Hepatocyte (in vitro differentiated cells): ENCODE data around the gene EGFL7. TPM values are rescaled to one million over a fixed set of nuclear protein-coding genes. Genes with fewer than 3 reads are reported as not detected.

Experiments used
- DNase-seq: peaks from one replicate; pipeline ENCODE4 v3.0.0-alpha.2; 2016; ENCODE audit warnings: low spot score
- H2AFZ ChIP-seq: fragments of 200-600 bp; sonication (generic); 2 replicates; pipeline ENCODE4 v1.6.0; 2016; ENCODE audit warnings: antibody characterized with exemption, mild to moderate bottlenecking
- H3K27ac ChIP-seq: fragments of 200-600 bp; sonication (generic); 2 replicates; pipeline ENCODE4 v1.5.1; 2016; ENCODE audit warnings: mild to moderate bottlenecking
- H3K27me3 ChIP-seq: fragments of 200-600 bp; sonication (generic); 2 replicates; pipeline ENCODE4 v1.6.1; 2016
- H3K36me3 ChIP-seq: fragments of 200-600 bp; sonication (generic); replicated peaks from 2 replicates; pipeline ENCODE4 v1.5.1; 2016; ENCODE audit warnings: low read depth; ENCODE audit not compliant: insufficient read depth
- H3K4me1 ChIP-seq: fragments of 200-600 bp; sonication (generic); 2 replicates; pipeline ENCODE4 v1.5.1; 2016; ENCODE audit warnings: mild to moderate bottlenecking, moderate library complexity; ENCODE audit not compliant: insufficient read depth
- H3K4me2 ChIP-seq: fragments of 200-600 bp; sonication (generic); 2 replicates; pipeline ENCODE4 v1.6.0; 2016
- H3K4me3 ChIP-seq: fragments of 200-600 bp; sonication (generic); 2 replicates; pipeline ENCODE4 v1.5.1; 2016; ENCODE audit warnings: mild to moderate bottlenecking
- H3K79me2 ChIP-seq: fragments of 200-600 bp; sonication (generic); 2 replicates; pipeline ENCODE4 v1.6.0; 2017; ENCODE audit warnings: mild to moderate bottlenecking
- H3K9me2 ChIP-seq: fragments of 200-600 bp; sonication (generic); replicated peaks from 2 replicates; pipeline ENCODE4 v1.6.0; 2017; ENCODE audit warnings: mild to moderate bottlenecking; ENCODE audit not compliant: insufficient read depth
- H3K9me3 ChIP-seq: fragments of 200-600 bp; sonication (generic); 2 replicates; pipeline ENCODE4 v1.5.1; 2016; ENCODE audit warnings: low read depth, mild to moderate bottlenecking
- H4K20me1 ChIP-seq: fragments of 200-600 bp; sonication (generic); 2 replicates; pipeline ENCODE4 v1.6.0; 2016; ENCODE audit warnings: mild to moderate bottlenecking; ENCODE audit not compliant: insufficient read depth, poor library complexity, severe bottlenecking
- EZH2 ChIP-seq: fragments of 200-600 bp; sonication (generic); IDR thresholded peaks from 2 replicates; pipeline ENCODE4 v1.6.1; 2016; ENCODE audit warnings: antibody characterized with exemption, mild to moderate bottlenecking, borderline replicate concordance
- EZH2phosphoT487 ChIP-seq: fragments of 200-600 bp; sonication (generic); IDR thresholded peaks from one replicate; pipeline ENCODE4 v1.6.1; 2018; ENCODE audit warnings: antibody characterized with exemption, mild to moderate bottlenecking, low read depth, moderate library complexity; ENCODE audit not compliant: unreplicated experiment, severe bottlenecking
- WGBS: methylation state at CpG from one replicate; pipeline ENCODE4 v1.1.6; 2016; ENCODE audit warnings: low lambda C conversion rate; ENCODE audit errors: missing lambda C conversion rate; 5-methylcytosine and 5-hydroxymethylcytosine counted together
- polyA plus RNA-seq: library from polyadenylated mRNA; unstranded; fragments of >200 nt; fragmentation: Nextera tagmentation; extraction: Ambion mirVana; gene quantifications from 2 replicates; pipeline ENCODE4 v1.2.1, GENCODE V29; 2016
- total RNA-seq: library from RNA; depleted of rRNA; stranded (reverse); fragments of >200 nt; gene quantifications from 2 replicates; pipeline ENCODE4 v1.2.3, GENCODE V29; 2014
- TF ChIP-seq, protein P1 (sequence below): fragments of 200-600 bp; sonication (generic); IDR thresholded peaks from 2 replicates; pipeline ENCODE4 v1.5.1; 2016; ENCODE audit warnings: antibody characterized with exemption, mild to moderate bottlenecking; ENCODE audit not compliant: poor library complexity

EGFL7 gene
- total and polyA plus RNA-seq, 2 experiments from 2014 or later = 50.0 to 82.5 TPM

DNA sequence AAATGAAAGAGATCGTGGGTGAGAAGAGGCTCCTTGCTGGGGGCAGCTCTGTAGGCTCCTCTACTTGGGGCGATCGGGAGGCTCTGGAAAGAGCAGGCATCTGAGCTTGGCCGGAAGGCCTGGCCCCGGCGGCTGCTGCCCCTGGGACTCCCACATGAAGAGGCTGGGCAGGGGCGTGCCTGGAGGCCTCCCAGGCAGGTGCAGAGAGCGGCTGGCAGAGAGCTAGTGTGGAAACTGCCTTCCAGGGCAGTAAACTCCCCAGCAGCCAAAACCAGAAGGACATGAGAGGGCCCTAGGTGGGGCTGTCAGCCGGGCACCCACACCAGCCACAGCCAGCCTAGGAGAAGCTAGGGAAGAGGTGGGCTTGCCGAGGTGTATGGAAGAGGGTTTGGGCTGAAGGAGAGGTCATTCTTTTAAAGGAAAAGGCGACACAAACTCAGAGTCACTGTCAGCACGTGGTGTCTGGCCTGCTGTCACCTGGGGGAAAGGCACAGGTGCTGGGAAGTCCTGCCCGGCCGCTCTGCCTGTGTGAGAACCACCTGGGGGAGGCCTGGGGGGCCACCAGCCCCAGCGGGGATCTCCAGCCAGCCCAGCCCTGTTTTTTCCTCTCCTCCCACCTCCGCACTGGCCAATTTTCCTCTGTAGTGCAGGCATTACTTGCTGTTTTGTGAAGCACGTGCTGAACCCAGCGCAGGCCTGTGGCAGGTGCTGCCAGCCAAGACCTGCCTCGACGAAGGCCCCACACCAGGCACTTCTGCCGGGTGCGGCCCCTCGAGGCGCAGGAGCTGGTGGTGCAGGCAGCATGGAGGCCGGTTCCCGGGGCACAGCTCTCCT lies 44.8 kb upstream of the EGFL7 start:
- DNase-seq = no peak
- no peaks in the 10 kb centered on the region for H3K36me3 ChIP-seq
- 88% methylated on average over 26 of the region's 26 CpGs for WGBS
- no peak overlapping the region for H3K4me2 ChIP-seq
- no peak overlapping the region for H3K27ac ChIP-seq
- H3K9me2 ChIP-seq = no peaks in the 10 kb centered on the region
- H3K4me1 ChIP-seq = peaks cover 24% of the 10 kb centered on the region
- H2AFZ ChIP-seq = no peak overlapping the region
- H3K27me3 ChIP-seq = no peaks in the 10 kb centered on the region
- H3K79me2 ChIP-seq = no peaks in the 10 kb centered on the region
- TF ChIP-seq EZH2phosphoT487 (no peak), EZH2 (no peak)
- TF ChIP-seq, protein P1, sequence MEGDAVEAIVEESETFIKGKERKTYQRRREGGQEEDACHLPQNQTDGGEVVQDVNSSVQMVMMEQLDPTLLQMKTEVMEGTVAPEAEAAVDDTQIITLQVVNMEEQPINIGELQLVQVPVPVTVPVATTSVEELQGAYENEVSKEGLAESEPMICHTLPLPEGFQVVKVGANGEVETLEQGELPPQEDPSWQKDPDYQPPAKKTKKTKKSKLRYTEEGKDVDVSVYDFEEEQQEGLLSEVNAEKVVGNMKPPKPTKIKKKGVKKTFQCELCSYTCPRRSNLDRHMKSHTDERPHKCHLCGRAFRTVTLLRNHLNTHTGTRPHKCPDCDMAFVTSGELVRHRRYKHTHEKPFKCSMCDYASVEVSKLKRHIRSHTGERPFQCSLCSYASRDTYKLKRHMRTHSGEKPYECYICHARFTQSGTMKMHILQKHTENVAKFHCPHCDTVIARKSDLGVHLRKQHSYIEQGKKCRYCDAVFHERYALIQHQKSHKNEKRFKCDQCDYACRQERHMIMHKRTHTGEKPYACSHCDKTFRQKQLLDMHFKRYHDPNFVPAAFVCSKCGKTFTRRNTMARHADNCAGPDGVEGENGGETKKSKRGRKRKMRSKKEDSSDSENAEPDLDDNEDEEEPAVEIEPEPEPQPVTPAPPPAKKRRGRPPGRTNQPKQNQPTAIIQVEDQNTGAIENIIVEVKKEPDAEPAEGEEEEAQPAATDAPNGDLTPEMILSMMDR = no peak
- no peaks in the 10 kb centered on the region for H4K20me1 ChIP-seq
- H3K9me3 ChIP-seq = no peaks in the 10 kb centered on the region
- H3K4me3 ChIP-seq = no peak overlapping the region

DNA sequence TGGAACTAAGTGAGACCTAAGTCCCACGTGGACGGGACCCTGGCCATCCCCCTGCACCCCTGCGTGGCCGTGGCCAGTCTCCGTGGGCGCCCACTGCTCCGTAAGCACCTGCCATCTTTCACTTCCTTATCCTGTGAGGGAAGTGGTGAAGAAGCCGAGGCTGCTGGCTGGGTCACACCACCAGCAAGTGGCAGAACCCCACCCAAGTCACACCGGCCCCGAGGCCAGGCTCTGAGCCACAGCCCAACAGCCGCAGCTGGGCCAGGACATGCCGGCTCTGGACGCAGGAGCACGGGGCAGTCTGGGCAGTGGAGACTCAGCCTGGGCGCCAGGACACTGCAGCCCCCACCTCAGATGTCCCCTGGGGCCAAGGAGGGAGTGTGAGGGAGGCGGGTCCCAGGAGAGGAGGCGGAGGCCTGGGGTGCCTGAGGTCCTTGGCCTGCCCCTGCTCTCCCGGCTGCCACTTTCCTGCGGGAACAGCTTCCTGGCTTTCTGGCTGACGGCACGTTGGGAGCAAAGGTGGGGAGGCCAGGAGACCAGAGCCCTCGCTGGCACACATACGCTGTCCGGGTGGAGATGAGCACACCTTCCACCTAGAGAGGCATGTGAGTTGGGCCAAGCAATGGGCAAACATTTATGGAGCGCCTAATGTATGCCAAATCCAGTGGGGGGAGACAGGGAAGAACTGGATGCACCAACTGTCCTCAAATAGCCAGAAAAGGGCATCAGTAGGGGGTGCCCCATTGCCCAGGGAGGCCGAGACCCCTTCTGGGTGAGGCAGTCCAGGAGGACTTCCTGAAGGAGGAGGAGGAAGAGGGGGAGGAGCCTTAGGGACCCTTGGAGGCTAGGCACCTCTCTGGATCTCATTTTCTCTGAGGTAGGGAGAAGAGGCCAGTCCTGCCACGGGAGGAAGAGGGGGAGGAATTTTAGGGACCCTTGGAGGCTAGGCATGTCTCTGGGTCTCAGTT lies 43.9 kb upstream of the EGFL7 start:
- no peaks in the 10 kb centered on the region for H3K36me3 ChIP-seq
- TF ChIP-seq EZH2 (no peak), EZH2phosphoT487 (no peak)
- TF ChIP-seq, protein P1 = no peak
- H3K4me1 ChIP-seq = peaks cover 28% of the 10 kb centered on the region
- H3K4me3 ChIP-seq = no peak overlapping the region
- H3K9me2 ChIP-seq = no peaks in the 10 kb centered on the region
- no peak overlapping the region for H2AFZ ChIP-seq
- no peaks in the 10 kb centered on the region for H4K20me1 ChIP-seq
- H3K27ac ChIP-seq = no peak overlapping the region
- no peaks in the 10 kb centered on the region for H3K79me2 ChIP-seq
- WGBS = 91% methylated on average over 27 of the region's 27 CpGs
- no peaks in the 10 kb centered on the region for H3K9me3 ChIP-seq
- no peak overlapping the region for H3K4me2 ChIP-seq
- no peak for DNase-seq
- H3K27me3 ChIP-seq = no peaks in the 10 kb centered on the region

DNA sequence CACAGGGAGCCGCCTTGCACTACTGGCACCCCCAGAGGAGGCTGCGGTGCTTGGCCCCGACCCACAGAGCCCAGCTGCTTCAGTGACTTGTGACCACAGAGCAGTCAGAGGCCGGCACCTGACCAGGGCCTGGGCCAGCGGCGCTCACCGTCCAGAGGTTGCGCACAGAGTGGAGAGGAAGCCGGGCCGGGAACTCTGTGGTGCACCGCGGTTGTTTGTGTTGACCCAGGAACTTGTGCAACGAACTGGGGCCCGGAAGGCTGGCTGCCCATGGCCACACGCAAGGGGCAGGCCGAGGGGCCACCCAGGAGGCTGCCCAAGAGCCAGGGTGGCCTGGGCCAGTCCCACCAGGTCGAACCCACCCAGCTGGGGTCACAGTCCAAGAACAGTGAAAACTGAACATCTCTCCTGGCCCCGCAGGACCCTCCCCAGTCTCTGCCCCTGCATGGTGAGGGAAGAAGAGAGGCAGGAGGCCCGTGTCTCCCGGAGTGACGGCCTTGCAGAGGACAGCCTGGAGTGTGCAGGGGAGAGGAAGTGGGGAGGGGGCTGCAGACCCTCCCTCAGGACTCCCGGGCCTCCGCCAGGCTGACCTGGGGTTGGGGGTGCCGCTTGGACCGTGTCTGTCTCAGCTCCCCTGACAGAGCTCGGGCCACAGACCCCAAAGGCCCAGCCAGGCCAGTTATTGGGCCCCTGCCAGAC lies 42.8 kb upstream of the EGFL7 start:
- H3K36me3 ChIP-seq = no peaks in the 10 kb centered on the region
- no peak overlapping the region for H3K4me3 ChIP-seq
- H3K9me2 ChIP-seq = no peaks in the 10 kb centered on the region
- 80% methylated on average over 25 of the region's 26 CpGs for WGBS
- no peaks in the 10 kb centered on the region for H3K9me3 ChIP-seq
- no peak overlapping the region for H3K27ac ChIP-seq
- H3K79me2 ChIP-seq = no peaks in the 10 kb centered on the region
- DNase-seq = peak; percentile 64
- no peak overlapping the region for H3K4me2 ChIP-seq
- no peaks in the 10 kb centered on the region for H4K20me1 ChIP-seq
- peaks cover 28% of the 10 kb centered on the region for H3K4me1 ChIP-seq
- TF ChIP-seq, protein P1 = no peak
- TF ChIP-seq EZH2phosphoT487 (no peak), EZH2 (no peak)
- no peak overlapping the region for H2AFZ ChIP-seq
- no peaks in the 10 kb centered on the region for H3K27me3 ChIP-seq
